Measurements from ENCODE around the gene PLEK.

GRCh38 chr2:68374184-68374583 lies 9.1 kb downstream of the PLEK start:
- TF ChIP-seq, protein P1, sequence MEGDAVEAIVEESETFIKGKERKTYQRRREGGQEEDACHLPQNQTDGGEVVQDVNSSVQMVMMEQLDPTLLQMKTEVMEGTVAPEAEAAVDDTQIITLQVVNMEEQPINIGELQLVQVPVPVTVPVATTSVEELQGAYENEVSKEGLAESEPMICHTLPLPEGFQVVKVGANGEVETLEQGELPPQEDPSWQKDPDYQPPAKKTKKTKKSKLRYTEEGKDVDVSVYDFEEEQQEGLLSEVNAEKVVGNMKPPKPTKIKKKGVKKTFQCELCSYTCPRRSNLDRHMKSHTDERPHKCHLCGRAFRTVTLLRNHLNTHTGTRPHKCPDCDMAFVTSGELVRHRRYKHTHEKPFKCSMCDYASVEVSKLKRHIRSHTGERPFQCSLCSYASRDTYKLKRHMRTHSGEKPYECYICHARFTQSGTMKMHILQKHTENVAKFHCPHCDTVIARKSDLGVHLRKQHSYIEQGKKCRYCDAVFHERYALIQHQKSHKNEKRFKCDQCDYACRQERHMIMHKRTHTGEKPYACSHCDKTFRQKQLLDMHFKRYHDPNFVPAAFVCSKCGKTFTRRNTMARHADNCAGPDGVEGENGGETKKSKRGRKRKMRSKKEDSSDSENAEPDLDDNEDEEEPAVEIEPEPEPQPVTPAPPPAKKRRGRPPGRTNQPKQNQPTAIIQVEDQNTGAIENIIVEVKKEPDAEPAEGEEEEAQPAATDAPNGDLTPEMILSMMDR (IDR thresholded peaks at IDR 0.05; ENCODE audit: poor library complexity) = no peak
- no peak for TF ChIP-seq EZH2phosphoT487 (IDR thresholded peaks at IDR 0.05; ENCODE audit: low read depth, severe bottlenecking, unreplicated experiment)

Measured in hepatocyte (in vitro differentiated cells).